HepG2 (cell line): ENCODE data around the gene RUVBL1. TPM values are rescaled to one million over a fixed set of nuclear protein-coding genes. Genes with fewer than 3 reads are reported as not detected.

Source experiments
- ELF3 ChIP-seq: IDR thresholded peaks from 2 replicates; pipeline ENCODE4 v1.6.1; 2016; ENCODE audit warnings: missing genetic modification reagents, missing compliant biosample characterization
- HOXA5 ChIP-seq: sonication (generic); formaldehyde crosslinking; IDR thresholded peaks from 2 replicates; pipeline ENCODE4 v1.4.0; 2020; ENCODE audit warnings: missing genetic modification reagents
- NFE2L1 ChIP-seq: sonication (generic); formaldehyde crosslinking; IDR thresholded peaks from 2 replicates; pipeline ENCODE4 v1.4.0; 2020; ENCODE audit warnings: missing genetic modification reagents, mild to moderate bottlenecking, borderline replicate concordance
- PCBP2 ChIP-seq: fragments of 200-400 bp; formaldehyde crosslinking; optimal IDR thresholded peaks from 2 replicates; pipeline ENCODE3; 2018; ENCODE audit warnings: low read length, low read depth; ENCODE audit not compliant: poor library complexity, severe bottlenecking
- RARG ChIP-seq: sonication (generic); formaldehyde crosslinking; IDR thresholded peaks from 2 replicates; pipeline ENCODE4 v1.4.0; 2020; ENCODE audit warnings: low read depth, mild to moderate bottlenecking, missing genetic modification reagents
- SKI ChIP-seq: fragments of 450-650 bp; IDR thresholded peaks from one replicate; pipeline ENCODE4 v1.6.1; 2018; ENCODE audit warnings: mild to moderate bottlenecking; ENCODE audit not compliant: partially characterized antibody
- SOX13 ChIP-seq, 3 experiments: fragments of 450-650 bp in 1 of 3; sonication (generic) in 1 of 3; formaldehyde crosslinking in 1 of 3; IDR thresholded peaks in 2 of 3; conservative IDR thresholded peaks in 1 of 3; 2 replicates each; pipeline versions ENCODE4 v1.5.0 to v1.6.1; 2016 to 2020; ENCODE audit warnings: antibody characterized with exemption in 1 of 3, mild to moderate bottlenecking in 1 of 3, missing compliant biosample characterization in 1 of 3, missing genetic modification reagents in 1 of 3, moderate library complexity in 1 of 3
- ZNF230 ChIP-seq: sonication (generic); formaldehyde crosslinking; IDR thresholded peaks from 2 replicates; pipeline ENCODE4 v1.4.0; 2020; ENCODE audit warnings: mild to moderate bottlenecking, missing genetic modification reagents
- ZNF234 ChIP-seq: sonication (generic); formaldehyde crosslinking; conservative IDR thresholded peaks from 2 replicates; pipeline ENCODE4 v1.5.1; 2020; ENCODE audit warnings: mild to moderate bottlenecking, missing genetic modification reagents
- ZNF891 ChIP-seq: sonication (generic); formaldehyde crosslinking; IDR thresholded peaks from 2 replicates; pipeline ENCODE4 v1.5.0; 2020; ENCODE audit warnings: mild to moderate bottlenecking, missing genetic modification reagents
- ZSCAN21 ChIP-seq: sonication (generic); formaldehyde crosslinking; IDR thresholded peaks from 2 replicates; pipeline ENCODE4 v1.8.0; 2022; ENCODE audit warnings: mild to moderate bottlenecking, missing genetic modification reagents, moderate library complexity, borderline replicate concordance
- polyA plus RNA-seq, 8 experiments: library from polyadenylated mRNA; depleted of rRNA in 3 of 8; stranded (reverse) in 7 of 8; unstranded in 1 of 8; fragments of >200 nt; fragmentation: Illumina TruSeq in 4 of 8; extraction: Trizol in 4 of 8; gene quantifications; 2 replicates each; pipeline versions ENCODE4 v1.2.1 to v1.2.3, GENCODE V29; 2011 to 2016; ENCODE audit warnings: low read depth in 4 of 8, missing spikeins in 1 of 8, mixed read lengths in 1 of 8; ENCODE audit not compliant: insufficient read depth in 1 of 8
- total RNA-seq, 5 experiments: library from RNA; depleted of rRNA; stranded (reverse); fragments of >200 nt; fragmentation: Illumina TruSeq; extraction: Trizol; gene quantifications; 2 replicates each; pipeline ENCODE4 v1.2.3, GENCODE V29; 2016; ENCODE audit warnings: low read depth in 1 of 5
- TF ChIP-seq, protein P1 (sequence below): sonication (generic); formaldehyde crosslinking; IDR thresholded peaks from 2 replicates; pipeline ENCODE4 v1.8.0; 2022; ENCODE audit warnings: missing genetic modification reagents, mild to moderate bottlenecking, inconsistent platforms, borderline replicate concordance
- TF ChIP-seq, protein P2 (sequence below): sonication (generic); formaldehyde crosslinking; IDR thresholded peaks from 2 replicates; pipeline ENCODE4 v1.4.0; 2020; ENCODE audit warnings: missing genetic modification reagents, borderline replicate concordance
- TF ChIP-seq, protein P3 (sequence below): sonication (generic); formaldehyde crosslinking; IDR thresholded peaks from 2 replicates; pipeline ENCODE4 v1.4.0; 2020; ENCODE audit warnings: low read depth, mild to moderate bottlenecking, missing genetic modification reagents
- TF ChIP-seq, protein P4 (sequence below): sonication (generic); formaldehyde crosslinking; IDR thresholded peaks from 2 replicates; pipeline ENCODE4 v1.8.1; 2023; ENCODE audit warnings: mild to moderate bottlenecking, missing genetic modification reagents
- TF ChIP-seq, protein P5 (sequence below): sonication (generic); formaldehyde crosslinking; IDR thresholded peaks from 2 replicates; pipeline ENCODE4 v1.4.0; 2020; ENCODE audit warnings: missing genetic modification reagents

RUVBL1 gene
- total and polyA plus RNA-seq, 2 of the 13 experiments (the other 11 are each of a cell fraction or from before 2014, with no cell fraction given) = 32.7 to 86.3 TPM

DNA sequence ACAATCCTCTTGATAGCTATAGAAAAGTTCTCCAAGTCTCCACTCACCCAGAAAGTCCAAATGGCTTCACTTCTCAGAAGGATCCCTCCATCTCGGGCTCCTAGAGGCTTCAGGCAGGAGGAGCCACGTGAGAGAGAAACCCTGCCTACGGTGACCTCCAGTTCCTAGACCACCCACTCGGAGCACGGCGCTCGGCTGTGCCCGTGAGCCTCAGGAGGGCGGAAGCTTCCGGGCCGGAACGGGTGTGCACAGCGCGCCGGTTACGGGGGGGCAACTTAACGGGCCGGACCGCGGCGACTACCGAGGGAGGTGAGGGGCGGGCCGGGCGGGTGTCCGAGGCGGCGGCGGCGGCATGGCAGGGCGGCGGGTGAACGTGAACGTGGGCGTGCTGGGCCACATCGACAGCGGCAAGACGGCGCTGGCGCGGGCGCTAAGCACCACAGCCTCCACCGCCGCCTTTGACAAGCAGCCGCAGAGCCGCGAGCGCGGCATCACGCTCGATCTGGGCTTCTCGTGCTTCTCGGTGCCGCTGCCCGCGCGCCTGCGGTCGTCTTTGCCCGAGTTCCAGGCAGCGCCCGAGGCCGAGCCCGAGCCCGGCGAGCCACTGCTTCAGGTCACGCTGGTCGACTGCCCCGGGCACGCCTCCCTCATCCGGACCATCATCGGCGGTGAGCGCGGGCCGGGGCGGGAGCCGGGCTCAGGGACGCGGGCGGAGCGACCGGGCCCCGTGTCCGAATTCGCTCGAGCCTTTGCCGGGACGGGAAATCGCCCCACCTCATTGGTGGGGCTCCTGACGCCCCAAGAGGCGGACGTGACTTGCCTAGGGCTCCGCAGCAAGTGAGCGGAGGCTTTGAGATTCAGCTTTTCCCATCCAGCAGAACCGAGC is 29.8 kb upstream of the RUVBL1 start, which contains the start of gene EEFSEC (continued):
- TF ChIP-seq, protein P1, sequence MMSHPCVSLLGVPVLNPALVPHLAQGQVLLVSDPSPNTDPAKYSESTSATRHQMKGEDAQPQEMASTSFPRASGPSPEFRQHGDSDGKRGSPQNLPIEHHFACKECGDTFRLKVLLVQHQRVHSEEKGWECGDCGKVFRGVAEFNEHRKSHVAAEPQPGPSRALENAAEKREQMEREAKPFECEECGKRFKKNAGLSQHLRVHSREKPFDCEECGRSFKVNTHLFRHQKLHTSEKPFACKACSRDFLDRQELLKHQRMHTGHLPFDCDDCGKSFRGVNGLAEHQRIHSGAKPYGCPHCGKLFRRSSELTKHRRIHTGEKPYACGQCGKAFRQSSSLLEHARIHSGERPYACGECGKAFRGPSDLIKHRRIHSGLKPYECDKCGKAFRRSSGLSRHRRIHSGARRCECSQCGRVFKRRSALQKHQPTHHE (CRISPR knock-in tag) = 0 out of 2 replicates have a peak, but pooled peaks have one; percentile 65
- TF ChIP-seq HOXA5 (CRISPR knock-in tag) = no peak; the same call in 1 of the 2 replicates
- TF ChIP-seq SOX13 (IDR thresholded peaks at IDR 0.05) = no peak
- peak in 1 of 2 experiments; percentile 62; a peak in 2 of 4 replicates for TF ChIP-seq SOX13 (CRISPR knock-in tag; conservative IDR thresholded peaks at IDR 0.05 in 1 of 2, IDR thresholded peaks at IDR 0.05 in 1 of 2)
- TF ChIP-seq, protein P2, sequence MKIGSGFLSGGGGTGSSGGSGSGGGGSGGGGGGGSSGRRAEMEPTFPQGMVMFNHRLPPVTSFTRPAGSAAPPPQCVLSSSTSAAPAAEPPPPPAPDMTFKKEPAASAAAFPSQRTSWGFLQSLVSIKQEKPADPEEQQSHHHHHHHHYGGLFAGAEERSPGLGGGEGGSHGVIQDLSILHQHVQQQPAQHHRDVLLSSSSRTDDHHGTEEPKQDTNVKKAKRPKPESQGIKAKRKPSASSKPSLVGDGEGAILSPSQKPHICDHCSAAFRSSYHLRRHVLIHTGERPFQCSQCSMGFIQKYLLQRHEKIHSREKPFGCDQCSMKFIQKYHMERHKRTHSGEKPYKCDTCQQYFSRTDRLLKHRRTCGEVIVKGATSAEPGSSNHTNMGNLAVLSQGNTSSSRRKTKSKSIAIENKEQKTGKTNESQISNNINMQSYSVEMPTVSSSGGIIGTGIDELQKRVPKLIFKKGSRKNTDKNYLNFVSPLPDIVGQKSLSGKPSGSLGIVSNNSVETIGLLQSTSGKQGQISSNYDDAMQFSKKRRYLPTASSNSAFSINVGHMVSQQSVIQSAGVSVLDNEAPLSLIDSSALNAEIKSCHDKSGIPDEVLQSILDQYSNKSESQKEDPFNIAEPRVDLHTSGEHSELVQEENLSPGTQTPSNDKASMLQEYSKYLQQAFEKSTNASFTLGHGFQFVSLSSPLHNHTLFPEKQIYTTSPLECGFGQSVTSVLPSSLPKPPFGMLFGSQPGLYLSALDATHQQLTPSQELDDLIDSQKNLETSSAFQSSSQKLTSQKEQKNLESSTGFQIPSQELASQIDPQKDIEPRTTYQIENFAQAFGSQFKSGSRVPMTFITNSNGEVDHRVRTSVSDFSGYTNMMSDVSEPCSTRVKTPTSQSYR = peak; percentile 37; the same call in 1 of the 2 replicates
- TF ChIP-seq, protein P3, sequence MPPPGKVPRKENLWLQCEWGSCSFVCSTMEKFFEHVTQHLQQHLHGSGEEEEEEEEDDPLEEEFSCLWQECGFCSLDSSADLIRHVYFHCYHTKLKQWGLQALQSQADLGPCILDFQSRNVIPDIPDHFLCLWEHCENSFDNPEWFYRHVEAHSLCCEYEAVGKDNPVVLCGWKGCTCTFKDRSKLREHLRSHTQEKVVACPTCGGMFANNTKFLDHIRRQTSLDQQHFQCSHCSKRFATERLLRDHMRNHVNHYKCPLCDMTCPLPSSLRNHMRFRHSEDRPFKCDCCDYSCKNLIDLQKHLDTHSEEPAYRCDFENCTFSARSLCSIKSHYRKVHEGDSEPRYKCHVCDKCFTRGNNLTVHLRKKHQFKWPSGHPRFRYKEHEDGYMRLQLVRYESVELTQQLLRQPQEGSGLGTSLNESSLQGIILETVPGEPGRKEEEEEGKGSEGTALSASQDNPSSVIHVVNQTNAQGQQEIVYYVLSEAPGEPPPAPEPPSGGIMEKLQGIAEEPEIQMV (CRISPR knock-in tag) = peak; percentile 47; the same call in 1 of the 2 replicates
- TF ChIP-seq SKI = peak; percentile 18
- TF ChIP-seq, protein P4, sequence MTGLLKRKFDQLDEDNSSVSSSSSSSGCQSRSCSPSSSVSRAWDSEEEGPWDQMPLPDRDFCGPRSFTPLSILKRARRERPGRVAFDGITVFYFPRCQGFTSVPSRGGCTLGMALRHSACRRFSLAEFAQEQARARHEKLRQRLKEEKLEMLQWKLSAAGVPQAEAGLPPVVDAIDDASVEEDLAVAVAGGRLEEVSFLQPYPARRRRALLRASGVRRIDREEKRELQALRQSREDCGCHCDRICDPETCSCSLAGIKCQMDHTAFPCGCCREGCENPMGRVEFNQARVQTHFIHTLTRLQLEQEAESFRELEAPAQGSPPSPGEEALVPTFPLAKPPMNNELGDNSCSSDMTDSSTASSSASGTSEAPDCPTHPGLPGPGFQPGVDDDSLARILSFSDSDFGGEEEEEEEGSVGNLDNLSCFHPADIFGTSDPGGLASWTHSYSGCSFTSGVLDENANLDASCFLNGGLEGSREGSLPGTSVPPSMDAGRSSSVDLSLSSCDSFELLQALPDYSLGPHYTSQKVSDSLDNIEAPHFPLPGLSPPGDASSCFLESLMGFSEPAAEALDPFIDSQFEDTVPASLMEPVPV (CRISPR knock-in tag) = peak; percentile 97
- 0 out of 2 replicates have a peak, but pooled peaks have one; percentile 53 for TF ChIP-seq ZNF230 (CRISPR knock-in tag)
- TF ChIP-seq ELF3 (CRISPR knock-in tag) = peak; percentile 86
- TF ChIP-seq ZNF234 (CRISPR knock-in tag) = peak; percentile 97; the same call in 1 of the 2 replicates
- TF ChIP-seq, protein P5, sequence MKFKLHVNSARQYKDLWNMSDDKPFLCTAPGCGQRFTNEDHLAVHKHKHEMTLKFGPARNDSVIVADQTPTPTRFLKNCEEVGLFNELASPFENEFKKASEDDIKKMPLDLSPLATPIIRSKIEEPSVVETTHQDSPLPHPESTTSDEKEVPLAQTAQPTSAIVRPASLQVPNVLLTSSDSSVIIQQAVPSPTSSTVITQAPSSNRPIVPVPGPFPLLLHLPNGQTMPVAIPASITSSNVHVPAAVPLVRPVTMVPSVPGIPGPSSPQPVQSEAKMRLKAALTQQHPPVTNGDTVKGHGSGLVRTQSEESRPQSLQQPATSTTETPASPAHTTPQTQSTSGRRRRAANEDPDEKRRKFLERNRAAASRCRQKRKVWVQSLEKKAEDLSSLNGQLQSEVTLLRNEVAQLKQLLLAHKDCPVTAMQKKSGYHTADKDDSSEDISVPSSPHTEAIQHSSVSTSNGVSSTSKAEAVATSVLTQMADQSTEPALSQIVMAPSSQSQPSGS (CRISPR knock-in tag) = peak; percentile 87; the same call in 1 of the 2 replicates
- TF ChIP-seq PCBP2 = no peak
- TF ChIP-seq RARG (CRISPR knock-in tag) = 0 out of 2 replicates have a peak, but pooled peaks have one; percentile 37
- peak; percentile 74 for TF ChIP-seq ZNF891 (CRISPR knock-in tag)
- TF ChIP-seq NFE2L1 = peak; percentile 64; the same call in 1 of the 2 replicates
- TF ChIP-seq ZSCAN21 (CRISPR knock-in tag) = no peak; the same call in 1 of the 2 replicates
